ENCODE measurements around the gene DERA.
A peak's percentile ranks its signal among the peaks of the same experiment; 100 is the strongest.
"Not testable (repeated sequence)": the region's sequence is repeated elsewhere in the genome, so short reads cannot be mapped to it uniquely, and the experiment has no call there.

The DERA gene
- 15.0 to 20.2 reads per million in 2 donors for total RNA-seq

GRCh38 chr12:15910864-15911721, at the start of gene DERA:
Gene DERA (plus strand): TSS chr12:15911332. CDS start chr12:15911384, 52 bp downstream.
- DNase-seq, result peak; percentile 28

GRCh38 chr12:15861404-15861803, 49.7 kb upstream of the DERA start:
- no peak for DNase-seq

- DNase-seq, result no peak
Observed at GRCh38 chr12:15862840-15863239, 48.3 kb upstream of the DERA start.

GRCh38 chr12:15863372-15863771, 47.8 kb upstream of the DERA start:
- DNase-seq, result no peak

GRCh38 chr12:15863984-15864383, 47.1 kb upstream of the DERA start:
- DNase-seq, result no peak

- DNase-seq, result no peak
Observed at GRCh38 chr12:15868186-15868585, 42.9 kb upstream of the DERA start.

GRCh38 chr12:15873556-15873955, 37.6 kb upstream of the DERA start:
- no peak for DNase-seq

- not testable (repeated sequence) for DNase-seq
Observed at GRCh38 chr12:15874556-15875145, 36.5 kb upstream of the DERA start.

- no peak for DNase-seq
Observed at GRCh38 chr12:15875863-15876262, 35.3 kb upstream of the DERA start.

GRCh38 chr12:15879413-15879812, 31.7 kb upstream of the DERA start:
- no peak for DNase-seq

GRCh38 chr12:15880721-15881120, 30.4 kb upstream of the DERA start:
- no peak for DNase-seq

- DNase-seq, result peak; percentile 82
Observed at GRCh38 chr12:15882118-15882971, 28.8 kb upstream of the DERA start, which contains the start of gene STRAP. Gene STRAP (plus strand): TSS chr12:15882387. CDS start chr12:15882708, 321 bp downstream.

GRCh38 chr12:15883536-15883935, 27.6 kb upstream of the DERA start:
- DNase-seq, result no peak

GRCh38 chr12:15886372-15887042, 24.6 kb upstream of the DERA start:
- DNase-seq, result no peak

GRCh38 chr12:15887043-15887817, 23.9 kb upstream of the DERA start:
- DNase-seq, result no peak

GRCh38 chr12:15892645-15893259, 18.4 kb upstream of the DERA start:
- no peak for DNase-seq

GRCh38 chr12:15893260-15893659, 17.9 kb upstream of the DERA start:
- DNase-seq, result no peak

- DNase-seq, result no peak
Observed at GRCh38 chr12:15896867-15897266, 14.3 kb upstream of the DERA start.

- DNase-seq, result no peak
Observed at GRCh38 chr12:15897433-15897832, 13.7 kb upstream of the DERA start.

- DNase-seq, result no peak
Observed at GRCh38 chr12:15899282-15899870, 11.8 kb upstream of the DERA start.

GRCh38 chr12:15904378-15904920, 6.7 kb upstream of the DERA start:
- DNase-seq, result no peak

Data from activated gamma-delta T cell (primary cell).